GM19467 (cell line): ENCODE results near the gene SORCS1.

Experiments
- ATAC-seq: cut with Tn5 transposase; IDR thresholded peaks from one replicate; pipeline ENCODE4 v1.9.1; 2021; ENCODE audit warnings: mild to moderate bottlenecking, moderate library complexity; ENCODE audit not compliant: unreplicated experiment

Gene SORCS1

GRCh38 chr10:106765241-106765754 lies 399.2 kb downstream of the SORCS1 start:
- ATAC-seq: no peak

- no peak for ATAC-seq
Observed at GRCh38 chr10:106764360-106764759, 400.1 kb downstream of the SORCS1 start.

- no peak for ATAC-seq
Observed at GRCh38 chr10:106761906-106762305, 402.6 kb downstream of the SORCS1 start.

- ATAC-seq: no peak
Observed at GRCh38 chr10:106757521-106757920, 407.0 kb downstream of the SORCS1 start.

GRCh38 chr10:106751091-106751490 lies 413.4 kb downstream of the SORCS1 start:
- no peak for ATAC-seq

GRCh38 chr10:106746868-106747267 lies 417.6 kb downstream of the SORCS1 start:
- ATAC-seq: no peak

GRCh38 chr10:106741006-106741530 lies 423.4 kb downstream of the SORCS1 start:
- no peak for ATAC-seq

GRCh38 chr10:106740071-106740470 lies 424.4 kb downstream of the SORCS1 start:
- no peak for ATAC-seq

GRCh38 chr10:106734220-106734619 lies 430.3 kb downstream of the SORCS1 start:
- no peak for ATAC-seq

- no peak for ATAC-seq
Observed at GRCh38 chr10:106728232-106728631, 436.3 kb downstream of the SORCS1 start.

GRCh38 chr10:106727170-106727569 lies 437.3 kb downstream of the SORCS1 start:
- ATAC-seq: no peak

- ATAC-seq: no peak
Observed at GRCh38 chr10:106722524-106722923, 442.0 kb downstream of the SORCS1 start.

GRCh38 chr10:106720683-106721082 lies 443.8 kb downstream of the SORCS1 start:
- ATAC-seq: no peak

- no peak for ATAC-seq
Observed at GRCh38 chr10:106716381-106716780, 448.1 kb downstream of the SORCS1 start.

- no peak for ATAC-seq
Observed at GRCh38 chr10:106714734-106715555, 449.6 kb downstream of the SORCS1 start.

GRCh38 chr10:106713846-106714245 lies 450.7 kb downstream of the SORCS1 start:
- ATAC-seq: no peak

- no peak for ATAC-seq
Observed at GRCh38 chr10:106712988-106713387, 451.5 kb downstream of the SORCS1 start.

- peak; percentile 78 for ATAC-seq
Observed at GRCh38 chr10:106711313-106711906, 453.1 kb downstream of the SORCS1 start.

- ATAC-seq: no peak
Observed at GRCh38 chr10:106708506-106708905, 456.0 kb downstream of the SORCS1 start.

GRCh38 chr10:106707657-106708056 lies 456.8 kb downstream of the SORCS1 start:
- ATAC-seq: no peak

GRCh38 chr10:106706127-106706526 lies 458.4 kb downstream of the SORCS1 start:
- ATAC-seq: no peak

GRCh38 chr10:106705681-106706100 lies 458.8 kb downstream of the SORCS1 start:
- peak; percentile 83 for ATAC-seq
